HAP-1 (cell line): ENCODE measurements around the gene KCTD2.
"Not testable (repeated sequence)": the region's sequence is repeated elsewhere in the genome, so short reads cannot be mapped to it uniquely, and the experiment has no call there.

Experiments used
- DNase-seq, 2 experiments: peaks; one replicate each; pipeline ENCODE4 v3.0.0-alpha.2; 2016 to 2020; ENCODE audit warnings: low spot score in 2 of 2
- H3K27me3 ChIP-seq: fragments of 250-450 bp; sonication (Bioruptor Pico); 2 replicates; pipeline ENCODE4 v1.5.1; 2020; ENCODE audit warnings: low read depth, mild to moderate bottlenecking, moderate library complexity
- H3K36me3 ChIP-seq: fragments of 250-450 bp; sonication (Bioruptor Pico); replicated peaks from 2 replicates; pipeline ENCODE4 v1.5.1; 2020; ENCODE audit warnings: mild to moderate bottlenecking
- H3K4me1 ChIP-seq: fragments of 250-450 bp; sonication (Bioruptor Pico); 2 replicates; pipeline ENCODE4 v1.5.1; 2020; ENCODE audit warnings: mild to moderate bottlenecking
- H3K4me3 ChIP-seq: fragments of 250-450 bp; sonication (Bioruptor Pico); 2 replicates; pipeline ENCODE4 v1.5.1; 2020; ENCODE audit warnings: mild to moderate bottlenecking, moderate library complexity
- H3K9me3 ChIP-seq: fragments of 250-450 bp; sonication (Bioruptor Pico); 2 replicates; pipeline ENCODE4 v1.5.1; 2020; ENCODE audit warnings: mild to moderate bottlenecking, moderate library complexity
- in situ Hi-C: fragments of 300-500 bp; cut with MboI; formaldehyde crosslinking; loops from 3 replicates; pipeline ENCODE4 v1.14.3; 2020; ENCODE audit warnings: low sequenced_read_pairs, inconsistent platforms, mixed read lengths

The KCTD2 gene

GRCh38 chr17:75031972-75032719 is 14.9 kb upstream of the KCTD2 start:
- in situ Hi-C loops: no loop called here
- Histone ChIP-seq H3K9me3 (no peaks in the 10 kb centered on the region), H3K4me3 (peak overlapping the region; percentile 58), H3K4me1 (peaks cover 10% of the 10 kb centered on the region), H3K36me3 (no peaks in the 10 kb centered on the region), H3K27me3 (no peaks in the 10 kb centered on the region)
- DNase-seq: peak; percentile 52 to 76

DNA sequence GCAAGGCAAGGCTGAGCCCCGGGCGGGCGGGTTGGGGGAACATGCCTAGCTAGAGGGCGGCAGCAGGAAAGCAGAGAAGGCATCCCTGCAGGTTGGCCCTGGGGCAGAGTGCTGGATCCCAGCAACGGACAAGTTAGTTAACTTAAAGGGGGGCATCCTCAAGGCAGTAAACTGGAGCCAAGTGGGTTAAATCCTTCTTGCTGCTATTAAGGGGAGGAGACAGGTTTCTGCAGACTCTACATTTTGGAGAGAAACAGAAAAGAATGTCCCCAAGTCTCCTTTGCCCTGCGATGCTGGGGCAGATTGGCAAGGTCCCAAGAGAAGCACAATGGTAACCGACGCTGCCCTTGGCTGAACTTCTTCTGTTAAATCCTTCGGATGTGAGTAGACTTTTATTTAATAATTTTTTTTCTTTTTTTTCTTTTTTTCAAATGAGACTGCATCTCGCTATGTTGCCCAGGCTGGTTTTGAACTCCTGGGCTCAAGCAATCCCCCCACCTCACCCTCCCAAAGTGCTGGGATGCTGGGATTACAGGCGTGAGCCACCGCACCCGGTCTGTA is 14.2 kb upstream of the KCTD2 start:
- in situ Hi-C loops: no loop called here
- no peaks in the 10 kb centered on the region for H3K27me3 ChIP-seq
- peak in 1 of 2 experiments; percentile 46 for DNase-seq
- no peaks in the 10 kb centered on the region for H3K9me3 ChIP-seq
- H3K4me1 ChIP-seq: peaks cover 10% of the 10 kb centered on the region
- no peaks in the 10 kb centered on the region for H3K36me3 ChIP-seq
- peak overlapping the region; percentile 58 for H3K4me3 ChIP-seq

DNA sequence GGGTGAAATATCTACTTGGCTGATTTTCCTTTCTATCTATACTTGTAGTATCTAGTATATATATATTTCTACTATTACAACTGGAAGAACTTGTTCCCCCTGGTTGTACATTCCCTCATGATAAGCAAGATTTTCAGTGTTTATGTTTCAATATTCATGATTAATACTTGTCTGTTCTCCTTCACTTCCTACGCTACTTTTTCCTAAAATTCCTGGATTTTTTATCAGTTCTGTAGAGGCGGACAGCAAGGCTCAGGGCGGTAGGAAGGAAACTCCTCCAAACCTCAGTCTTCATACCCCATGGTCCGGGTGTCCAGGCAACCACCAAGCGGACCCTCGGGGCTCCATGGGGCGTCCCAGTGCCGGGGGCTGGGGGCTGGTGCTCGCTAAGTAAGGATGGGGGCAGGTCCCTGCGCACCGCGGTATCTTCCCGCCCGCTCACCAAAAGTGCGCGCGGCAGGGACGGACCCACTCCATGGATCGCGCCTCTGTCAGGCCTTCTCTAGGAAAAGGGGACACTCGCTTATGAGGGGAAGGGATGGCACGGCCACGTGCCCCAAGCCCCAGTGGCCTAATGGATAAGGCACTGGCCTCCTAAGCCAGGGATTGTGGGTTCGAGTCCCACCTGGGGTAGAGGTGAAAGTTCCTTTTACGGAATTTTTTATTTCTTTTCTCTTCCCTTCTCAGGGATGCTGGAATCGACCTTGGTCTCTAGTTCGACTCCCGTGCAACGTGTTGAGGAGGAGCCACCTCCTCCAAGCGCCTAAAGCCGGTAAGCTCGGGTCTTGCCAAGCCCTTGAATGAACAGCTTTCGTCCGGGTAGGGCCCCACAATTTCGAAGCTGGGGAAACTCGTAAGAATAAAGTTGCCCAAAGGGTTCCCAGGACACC is 13.4 kb upstream of the KCTD2 start:
- Histone ChIP-seq H3K4me1 (peaks cover 10% of the 10 kb centered on the region), H3K36me3 (peaks cover 4% of the 10 kb centered on the region), H3K27me3 (no peaks in the 10 kb centered on the region), H3K9me3 (no peaks in the 10 kb centered on the region), H3K4me3 (peak overlapping the region; percentile 58)
- peak; percentile 88 to 98 for DNase-seq
- in situ Hi-C loops: no loop called here

- in situ Hi-C loops: no loop called here
- Histone ChIP-seq H3K36me3 (peaks cover 12% of the 10 kb centered on the region), H3K4me1 (peaks cover 10% of the 10 kb centered on the region), H3K9me3 (no peaks in the 10 kb centered on the region), H3K27me3 (no peaks in the 10 kb centered on the region), H3K4me3 (peak overlapping the region; percentile 58)
- DNase-seq: peak; percentile 88 to 96
Measured at GRCh38 chr17:75034236-75034908, 12.7 kb upstream of the KCTD2 start.

DNA sequence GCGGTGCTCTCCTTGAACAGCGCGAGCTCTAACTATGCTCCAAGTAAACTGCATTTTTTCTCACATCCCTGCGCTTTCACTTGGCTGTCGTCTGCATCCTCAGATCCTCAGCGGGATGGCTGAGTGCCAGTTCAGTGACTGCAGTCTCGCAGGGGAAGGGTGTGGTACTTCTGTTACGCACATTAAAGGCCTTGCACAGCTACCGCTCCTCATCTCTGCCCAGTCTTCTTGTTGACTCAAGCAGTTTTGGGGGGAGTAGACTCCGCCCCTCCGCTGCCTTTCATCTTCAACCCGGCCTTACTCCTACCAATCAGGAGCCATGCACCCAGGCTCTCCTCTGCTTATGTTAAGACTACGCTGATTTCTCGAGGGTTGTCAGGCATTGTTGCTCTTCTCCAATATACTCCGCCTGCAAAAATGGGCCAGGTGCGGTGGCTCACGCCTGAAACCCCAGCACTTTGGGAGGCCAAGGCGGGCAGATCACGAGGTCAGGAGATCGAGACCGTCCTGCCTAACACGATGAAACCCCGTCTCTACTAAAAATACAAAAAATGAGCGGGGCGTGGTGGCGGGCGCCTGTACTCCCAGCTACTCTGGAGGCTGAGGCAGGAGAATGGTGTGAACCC is 10.3 kb upstream of the KCTD2 start:
- Histone ChIP-seq H3K9me3 (no peaks in the 10 kb centered on the region), H3K36me3 (peaks cover 30% of the 10 kb centered on the region), H3K4me1 (peaks cover 10% of the 10 kb centered on the region), H3K27me3 (no peaks in the 10 kb centered on the region), H3K4me3 (no peak overlapping the region)
- in situ Hi-C loops: no loop called here
- DNase-seq: peak in 1 of 2 experiments; percentile 38

DNA sequence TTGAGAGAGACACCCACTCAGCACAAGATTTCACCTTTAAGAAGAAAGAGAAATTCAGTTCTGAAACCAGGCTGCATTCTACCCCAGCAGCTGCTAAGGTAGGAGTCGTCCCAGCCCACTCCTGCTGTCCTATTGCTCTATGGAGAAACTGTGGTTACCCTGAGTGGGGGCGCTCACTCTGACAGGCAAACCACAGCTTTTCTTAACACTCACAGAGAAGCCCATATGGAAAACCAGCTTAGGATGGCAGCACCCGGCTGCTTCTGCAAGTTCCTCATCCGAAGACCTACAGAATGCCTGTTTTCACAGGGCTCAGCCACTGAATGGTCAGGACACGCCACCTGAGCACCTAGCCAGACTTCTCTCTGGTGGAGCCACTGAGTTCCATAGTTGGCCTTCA is 7.8 kb upstream of the KCTD2 start:
- peaks cover 5% of the 10 kb centered on the region; the same call in 1 of the 2 replicates for H3K4me1 ChIP-seq

DNA sequence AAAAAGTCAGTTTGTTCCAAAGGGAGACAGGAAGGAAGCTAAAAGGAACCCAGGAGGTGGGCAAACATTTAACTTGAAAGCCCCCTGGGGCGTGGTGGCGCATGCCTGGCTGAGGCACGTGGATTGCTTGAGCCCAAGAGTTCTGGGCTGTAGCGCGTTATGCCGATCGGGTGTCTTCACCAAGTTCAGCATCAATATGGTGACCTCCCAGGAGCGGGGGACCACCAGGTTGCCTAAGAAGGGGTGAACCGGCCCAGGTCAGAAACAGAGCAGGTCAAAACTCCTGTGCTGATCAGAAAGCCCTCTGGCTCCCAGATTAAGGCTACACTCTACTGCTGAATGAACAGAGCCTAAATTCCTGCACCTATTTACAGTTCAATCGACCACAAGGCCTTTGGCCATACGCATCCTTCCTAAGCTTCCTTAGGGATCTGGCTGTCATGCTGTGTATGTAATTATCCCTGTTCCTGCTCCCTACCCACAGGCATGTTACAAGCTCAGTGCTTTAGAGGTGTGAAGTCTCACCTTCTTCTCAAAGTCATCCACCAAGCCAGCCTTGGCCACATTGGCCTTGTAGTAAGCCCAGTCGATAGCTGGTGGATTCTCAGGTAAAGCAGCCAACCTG is 5.3 kb upstream of the KCTD2 start:
- peaks cover 9% of the 10 kb centered on the region; the same call in 1 of the 2 replicates for H3K4me1 ChIP-seq
- no peak overlapping the region for H3K4me3 ChIP-seq
- in situ Hi-C loops: no loop called here
- peaks cover 39% of the 10 kb centered on the region for H3K36me3 ChIP-seq
- DNase-seq: no peak
- no peaks in the 10 kb centered on the region for H3K27me3 ChIP-seq
- H3K9me3 ChIP-seq: no peaks in the 10 kb centered on the region

More for the DNA sequence above, 7.8 kb upstream of the KCTD2 start:
- in situ Hi-C loops: no loop called here
- DNase-seq: no peak
- Histone ChIP-seq H3K27me3 (no peaks in the 10 kb centered on the region), H3K4me3 (no peak overlapping the region), H3K36me3 (peaks cover 35% of the 10 kb centered on the region), H3K9me3 (no peaks in the 10 kb centered on the region)

DNA sequence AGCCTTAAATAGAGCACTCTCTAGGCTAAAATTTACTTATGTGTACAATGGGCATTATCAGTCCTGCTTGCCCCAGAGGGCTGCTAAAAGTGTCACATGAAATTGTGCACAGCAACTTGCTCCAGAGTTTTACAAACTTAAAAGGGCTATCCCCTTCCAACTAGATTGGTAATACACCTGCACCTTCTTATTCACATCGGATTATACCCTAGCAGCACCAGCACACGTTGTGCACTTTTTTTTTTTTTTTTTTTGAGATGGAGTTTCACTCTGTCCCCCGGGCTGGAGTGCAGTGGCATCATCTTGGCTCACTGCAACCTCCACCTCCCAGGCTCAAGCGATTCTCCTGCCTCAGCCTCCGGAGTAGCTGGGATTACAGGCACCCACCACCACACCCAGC is 3.2 kb upstream of the KCTD2 start:
- DNase-seq, H3K9me3 ChIP-seq, in situ Hi-C loops, H3K27me3 ChIP-seq, H3K4me3 ChIP-seq: not testable (repeated sequence)
- peaks cover 36% of the 10 kb centered on the region for H3K36me3 ChIP-seq
- peaks cover 19% of the 10 kb centered on the region for H3K4me1 ChIP-seq

- peaks cover 30% of the 10 kb centered on the region for H3K36me3 ChIP-seq
- DNase-seq: no peak
- no peak overlapping the region for H3K4me3 ChIP-seq
- H3K27me3 ChIP-seq: no peaks in the 10 kb centered on the region
- peaks cover 20% of the 10 kb centered on the region for H3K4me1 ChIP-seq
- no peaks in the 10 kb centered on the region for H3K9me3 ChIP-seq
- in situ Hi-C loops: no loop called here
Measured at GRCh38 chr17:75044716-75045115, 2.3 kb upstream of the KCTD2 start.

- H3K9me3 ChIP-seq, H3K27me3 ChIP-seq, in situ Hi-C loops: not testable (repeated sequence)
- Histone ChIP-seq H3K4me3 (peak overlapping the region; percentile 99), H3K36me3 (peaks cover 23% of the 10 kb centered on the region), H3K4me1 (peaks cover 20% of the 10 kb centered on the region)
- DNase-seq: peak in 1 of 2 experiments; percentile 53
Measured at GRCh38 chr17:75045946-75046406, 1.0 kb upstream of the KCTD2 start.

- peak overlapping the region; percentile 99 for H3K4me3 ChIP-seq
- H3K9me3 ChIP-seq: no peaks in the 10 kb centered on the region
- DNase-seq: peak in 1 of 2 experiments; percentile 44
- in situ Hi-C loops: no loop called here
- peaks cover 22% of the 10 kb centered on the region for H3K36me3 ChIP-seq
- peaks cover 22% of the 10 kb centered on the region for H3K4me1 ChIP-seq
- no peaks in the 10 kb centered on the region for H3K27me3 ChIP-seq
Measured at GRCh38 chr17:75047398-75048098, 523 bp downstream of the KCTD2 start.

DNA sequence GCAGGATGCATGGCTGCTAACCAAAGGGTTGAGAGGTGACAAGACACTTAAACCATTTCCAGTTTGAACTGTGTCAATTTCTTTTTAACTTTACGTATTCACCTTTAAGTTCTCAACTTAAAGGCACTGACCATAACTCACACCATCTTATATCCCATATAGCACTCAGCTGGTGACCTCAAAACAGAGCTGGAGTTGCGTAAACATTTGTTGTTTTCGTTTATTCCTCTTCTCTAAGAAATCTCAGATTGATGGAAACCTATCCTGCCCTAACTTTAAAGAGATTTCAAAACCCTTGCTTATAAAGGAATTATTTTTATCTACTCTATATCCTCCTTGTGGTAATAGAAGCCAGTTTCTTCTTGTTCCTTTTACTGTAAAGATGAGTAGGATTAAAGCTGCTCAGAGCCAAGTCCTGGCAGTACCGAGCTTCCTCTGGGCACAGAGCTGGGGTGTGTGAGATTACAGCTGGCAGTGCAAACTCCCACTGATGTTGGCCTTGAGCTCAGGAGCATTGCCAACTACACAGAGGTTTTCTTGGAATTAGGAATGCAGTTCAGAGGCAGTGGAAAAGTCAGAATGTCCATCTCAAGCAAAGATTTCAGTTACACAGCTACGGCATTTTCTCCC is 1.3 kb downstream of the KCTD2 start:
- no peaks in the 10 kb centered on the region for H3K9me3 ChIP-seq
- H3K27me3 ChIP-seq: no peaks in the 10 kb centered on the region
- peak overlapping the region; percentile 99 for H3K4me3 ChIP-seq
- in situ Hi-C loops: no loop called here
- peaks cover 22% of the 10 kb centered on the region for H3K4me1 ChIP-seq
- no peak for DNase-seq
- H3K36me3 ChIP-seq: peaks cover 31% of the 10 kb centered on the region
